ENCODE measurements around the gene GNB1L.

DNA sequence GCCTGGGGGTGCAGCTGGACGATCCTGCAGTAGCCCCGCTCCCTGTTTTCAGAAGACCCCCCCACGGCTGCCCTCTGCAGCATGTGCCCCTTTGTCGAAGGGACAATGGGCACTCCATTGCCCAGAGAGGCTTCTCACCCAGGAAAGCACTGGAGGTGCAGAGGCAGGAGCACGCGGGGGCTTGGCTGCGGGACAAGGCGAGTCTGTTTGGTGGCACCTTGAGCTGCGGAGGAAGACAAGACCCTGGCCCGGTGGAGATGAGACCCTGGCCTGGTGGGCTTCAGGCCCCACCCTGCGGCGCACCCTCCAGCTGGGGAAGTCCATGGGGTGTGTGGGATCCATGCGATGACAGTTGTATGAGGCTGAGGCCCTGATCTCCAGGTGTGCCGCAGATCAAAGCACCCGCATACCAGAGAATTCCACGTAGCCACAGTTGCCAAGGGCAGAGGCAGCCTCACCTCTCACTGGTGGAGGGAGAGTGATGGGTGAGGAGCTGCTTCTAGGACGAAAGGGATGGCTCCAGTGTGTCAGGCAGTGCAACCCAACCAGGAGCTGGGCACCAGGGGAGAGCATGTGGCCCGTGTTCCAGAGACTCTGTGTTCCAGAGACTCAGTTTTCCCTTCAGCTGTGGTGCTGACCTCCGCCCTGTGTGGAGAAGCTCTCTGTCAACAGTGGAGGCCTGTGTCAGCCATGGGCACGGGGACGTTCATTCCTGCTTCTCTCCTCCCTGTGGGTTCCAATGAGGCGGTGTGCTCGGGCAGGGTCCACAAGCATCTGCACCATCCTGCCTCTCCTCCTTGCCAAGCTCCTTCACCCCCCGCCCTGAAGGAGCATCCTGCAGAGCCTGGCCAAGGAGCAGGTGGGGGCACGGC is 84.1 kb downstream of the GNB1L start:
- TF ChIP-seq, protein P1, sequence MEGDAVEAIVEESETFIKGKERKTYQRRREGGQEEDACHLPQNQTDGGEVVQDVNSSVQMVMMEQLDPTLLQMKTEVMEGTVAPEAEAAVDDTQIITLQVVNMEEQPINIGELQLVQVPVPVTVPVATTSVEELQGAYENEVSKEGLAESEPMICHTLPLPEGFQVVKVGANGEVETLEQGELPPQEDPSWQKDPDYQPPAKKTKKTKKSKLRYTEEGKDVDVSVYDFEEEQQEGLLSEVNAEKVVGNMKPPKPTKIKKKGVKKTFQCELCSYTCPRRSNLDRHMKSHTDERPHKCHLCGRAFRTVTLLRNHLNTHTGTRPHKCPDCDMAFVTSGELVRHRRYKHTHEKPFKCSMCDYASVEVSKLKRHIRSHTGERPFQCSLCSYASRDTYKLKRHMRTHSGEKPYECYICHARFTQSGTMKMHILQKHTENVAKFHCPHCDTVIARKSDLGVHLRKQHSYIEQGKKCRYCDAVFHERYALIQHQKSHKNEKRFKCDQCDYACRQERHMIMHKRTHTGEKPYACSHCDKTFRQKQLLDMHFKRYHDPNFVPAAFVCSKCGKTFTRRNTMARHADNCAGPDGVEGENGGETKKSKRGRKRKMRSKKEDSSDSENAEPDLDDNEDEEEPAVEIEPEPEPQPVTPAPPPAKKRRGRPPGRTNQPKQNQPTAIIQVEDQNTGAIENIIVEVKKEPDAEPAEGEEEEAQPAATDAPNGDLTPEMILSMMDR (IDR thresholded peaks at IDR 0.05) = no peak
- no peak for TF ChIP-seq POLR2A (IDR thresholded peaks at IDR 0.05)
